ENCODE measurements around the gene ZNF423. TPM values are rescaled to one million over a fixed set of nuclear protein-coding genes. Genes with fewer than 3 reads are reported as not detected.
A peak's percentile ranks its signal among the peaks of the same experiment; 100 is the strongest.

The ZNF423 gene
- total and polyA plus RNA-seq, 2 of the 13 experiments (the other 11 are each of a cell fraction or from before 2014, with no cell fraction given): 0.07 to 0.31 TPM

DNA sequence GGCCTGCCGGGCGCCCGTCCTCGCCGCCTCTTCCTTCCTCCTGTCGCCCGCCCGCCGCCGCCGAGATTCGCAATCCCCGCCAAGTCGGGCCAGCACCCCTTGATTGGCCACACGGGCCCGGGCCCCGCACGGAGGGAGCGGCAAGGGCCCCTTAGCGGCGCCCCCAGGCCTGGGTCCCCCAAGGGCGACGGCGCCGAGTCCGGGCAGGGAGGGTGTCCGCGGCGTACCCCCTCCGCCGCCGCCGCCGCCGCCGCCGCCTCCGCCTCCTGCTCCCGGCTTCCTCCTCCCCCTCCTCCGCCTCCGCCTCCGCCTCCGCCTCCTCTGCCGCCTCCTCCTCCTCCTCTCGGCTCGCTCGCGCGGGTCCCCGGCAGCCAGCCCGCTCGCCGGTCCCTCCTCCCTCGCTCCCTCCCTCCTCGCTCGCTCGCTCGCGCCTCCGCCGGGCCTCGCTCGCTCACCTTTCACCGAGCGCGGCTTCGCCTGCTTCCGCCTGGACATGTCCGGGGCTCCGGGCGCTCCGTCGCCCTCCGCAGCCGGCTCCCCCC lies 561 bp downstream of the ZNF423 start (continued):
- TF ChIP-seq ETV6 (CRISPR knock-in tag; conservative IDR thresholded peaks at IDR 0.05): no peak
- TF ChIP-seq, protein P1, sequence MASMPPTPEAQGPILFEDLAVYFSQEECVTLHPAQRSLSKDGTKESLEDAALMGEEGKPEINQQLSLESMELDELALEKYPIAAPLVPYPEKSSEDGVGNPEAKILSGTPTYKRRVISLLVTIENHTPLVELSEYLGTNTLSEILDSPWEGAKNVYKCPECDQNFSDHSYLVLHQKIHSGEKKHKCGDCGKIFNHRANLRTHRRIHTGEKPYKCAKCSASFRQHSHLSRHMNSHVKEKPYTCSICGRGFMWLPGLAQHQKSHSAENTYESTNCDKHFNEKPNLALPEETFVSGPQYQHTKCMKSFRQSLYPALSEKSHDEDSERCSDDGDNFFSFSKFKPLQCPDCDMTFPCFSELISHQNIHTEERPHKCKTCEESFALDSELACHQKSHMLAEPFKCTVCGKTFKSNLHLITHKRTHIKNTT (CRISPR knock-in tag; IDR thresholded peaks at IDR 0.05): no peak
- no peak for TF ChIP-seq HDAC2 (CRISPR knock-in tag; IDR thresholded peaks at IDR 0.05)
- TF ChIP-seq ARID2 (CRISPR knock-in tag; IDR thresholded peaks at IDR 0.05; ENCODE audit: borderline replicate concordance): no peak
- TF ChIP-seq, protein P2, sequence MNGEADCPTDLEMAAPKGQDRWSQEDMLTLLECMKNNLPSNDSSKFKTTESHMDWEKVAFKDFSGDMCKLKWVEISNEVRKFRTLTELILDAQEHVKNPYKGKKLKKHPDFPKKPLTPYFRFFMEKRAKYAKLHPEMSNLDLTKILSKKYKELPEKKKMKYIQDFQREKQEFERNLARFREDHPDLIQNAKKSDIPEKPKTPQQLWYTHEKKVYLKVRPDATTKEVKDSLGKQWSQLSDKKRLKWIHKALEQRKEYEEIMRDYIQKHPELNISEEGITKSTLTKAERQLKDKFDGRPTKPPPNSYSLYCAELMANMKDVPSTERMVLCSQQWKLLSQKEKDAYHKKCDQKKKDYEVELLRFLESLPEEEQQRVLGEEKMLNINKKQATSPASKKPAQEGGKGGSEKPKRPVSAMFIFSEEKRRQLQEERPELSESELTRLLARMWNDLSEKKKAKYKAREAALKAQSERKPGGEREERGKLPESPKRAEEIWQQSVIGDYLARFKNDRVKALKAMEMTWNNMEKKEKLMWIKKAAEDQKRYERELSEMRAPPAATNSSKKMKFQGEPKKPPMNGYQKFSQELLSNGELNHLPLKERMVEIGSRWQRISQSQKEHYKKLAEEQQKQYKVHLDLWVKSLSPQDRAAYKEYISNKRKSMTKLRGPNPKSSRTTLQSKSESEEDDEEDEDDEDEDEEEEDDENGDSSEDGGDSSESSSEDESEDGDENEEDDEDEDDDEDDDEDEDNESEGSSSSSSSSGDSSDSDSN (CRISPR knock-in tag; IDR thresholded peaks at IDR 0.05): peak; percentile 98
- no peak for TF ChIP-seq HMGA1 (CRISPR knock-in tag; conservative IDR thresholded peaks at IDR 0.05)
- peak; percentile 62; the same call in 1 of the 2 replicates for TF ChIP-seq ZNF746 (CRISPR knock-in tag; IDR thresholded peaks at IDR 0.05)
- TF ChIP-seq ZNF567 (CRISPR knock-in tag; IDR thresholded peaks at IDR 0.05; ENCODE audit: borderline replicate concordance): no peak
- TF ChIP-seq, protein P3, sequence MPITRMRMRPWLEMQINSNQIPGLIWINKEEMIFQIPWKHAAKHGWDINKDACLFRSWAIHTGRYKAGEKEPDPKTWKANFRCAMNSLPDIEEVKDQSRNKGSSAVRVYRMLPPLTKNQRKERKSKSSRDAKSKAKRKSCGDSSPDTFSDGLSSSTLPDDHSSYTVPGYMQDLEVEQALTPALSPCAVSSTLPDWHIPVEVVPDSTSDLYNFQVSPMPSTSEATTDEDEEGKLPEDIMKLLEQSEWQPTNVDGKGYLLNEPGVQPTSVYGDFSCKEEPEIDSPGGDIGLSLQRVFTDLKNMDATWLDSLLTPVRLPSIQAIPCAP (CRISPR knock-in tag; IDR thresholded peaks at IDR 0.05; ENCODE audit: low read depth): 0 out of 2 replicates have a peak, but pooled peaks have one; percentile 64
- TF ChIP-seq, protein P4, sequence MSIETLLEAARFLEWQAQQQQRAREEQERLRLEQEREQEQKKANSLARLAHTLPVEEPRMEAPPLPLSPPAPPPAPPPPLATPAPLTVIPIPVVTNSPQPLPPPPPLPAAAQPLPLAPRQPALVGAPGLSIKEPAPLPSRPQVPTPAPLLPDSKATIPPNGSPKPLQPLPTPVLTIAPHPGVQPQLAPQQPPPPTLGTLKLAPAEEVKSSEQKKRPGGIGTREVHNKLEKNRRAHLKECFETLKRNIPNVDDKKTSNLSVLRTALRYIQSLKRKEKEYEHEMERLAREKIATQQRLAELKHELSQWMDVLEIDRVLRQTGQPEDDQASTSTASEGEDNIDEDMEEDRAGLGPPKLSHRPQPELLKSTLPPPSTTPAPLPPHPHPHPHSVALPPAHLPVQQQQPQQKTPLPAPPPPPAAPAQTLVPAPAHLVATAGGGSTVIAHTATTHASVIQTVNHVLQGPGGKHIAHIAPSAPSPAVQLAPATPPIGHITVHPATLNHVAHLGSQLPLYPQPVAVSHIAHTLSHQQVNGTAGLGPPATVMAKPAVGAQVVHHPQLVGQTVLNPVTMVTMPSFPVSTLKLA (IDR thresholded peaks at IDR 0.05): no peak
- 0 out of 2 replicates have a peak, but pooled peaks have one; percentile 46 for TF ChIP-seq ZNF749 (CRISPR knock-in tag; IDR thresholded peaks at IDR 0.05; ENCODE audit: borderline replicate concordance)
- no peak for TF ChIP-seq CHD4 (IDR thresholded peaks at IDR 0.05; ENCODE audit: borderline replicate concordance, low read length)
- TF ChIP-seq THAP11 (CRISPR knock-in tag; IDR thresholded peaks at IDR 0.05): no peak
- TF ChIP-seq ZNF460 (CRISPR knock-in tag; IDR thresholded peaks at IDR 0.05; ENCODE audit: borderline replicate concordance): no peak
- TF ChIP-seq ATRX (CRISPR knock-in tag; IDR thresholded peaks at IDR 0.05; ENCODE audit: borderline replicate concordance): no peak
- TF ChIP-seq LCORL (IDR thresholded peaks at IDR 0.05): no peak
- TF ChIP-seq LCORL (CRISPR knock-in tag; IDR thresholded peaks at IDR 0.05): no peak
- TF ChIP-seq, protein P5, sequence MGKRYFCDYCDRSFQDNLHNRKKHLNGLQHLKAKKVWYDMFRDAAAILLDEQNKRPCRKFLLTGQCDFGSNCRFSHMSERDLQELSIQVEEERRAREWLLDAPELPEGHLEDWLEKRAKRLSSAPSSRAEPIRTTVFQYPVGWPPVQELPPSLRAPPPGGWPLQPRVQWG (CRISPR knock-in tag; IDR thresholded peaks at IDR 0.05; ENCODE audit: borderline replicate concordance, low read depth): no peak
- no peak for TF ChIP-seq MATR3 (CRISPR knock-in tag; IDR thresholded peaks at IDR 0.05)
- TF ChIP-seq FOXO1 (CRISPR knock-in tag; IDR thresholded peaks at IDR 0.05): peak; percentile 8; the same call in 1 of the 2 replicates
- TF ChIP-seq SSRP1 (CRISPR knock-in tag; IDR thresholded peaks at IDR 0.05): no peak
- no peak for TF ChIP-seq ZNF329 (CRISPR knock-in tag; IDR thresholded peaks at IDR 0.05; ENCODE audit: low read depth)
- 0 out of 2 replicates have a peak, but pooled peaks have one; percentile 26 for TF ChIP-seq KAT8 (CRISPR knock-in tag; IDR thresholded peaks at IDR 0.05)
- no peak for TF ChIP-seq ZNF891 (CRISPR knock-in tag; IDR thresholded peaks at IDR 0.05)
- TF ChIP-seq KDM1A (CRISPR knock-in tag; IDR thresholded peaks at IDR 0.05): no peak
- no peak for TF ChIP-seq RCOR2 (CRISPR knock-in tag; IDR thresholded peaks at IDR 0.05)

Data from HepG2 (cell line).